Right lobe of liver (tissue), 4 donors: ENCODE data around the gene FOXP1.

Experiments used
- POLR2A ChIP-seq: fragments of 450-650 bp; IDR thresholded peaks from one replicate; pipeline ENCODE4 v1.6.1; 2017; ENCODE audit warnings: antibody characterized with exemption, mild to moderate bottlenecking
- TF ChIP-seq, protein P1 (sequence below), 4 donors: fragments of 200-600 bp in 3 of 4; fragments of 450-650 bp in 1 of 4; IDR thresholded peaks; one replicate each; pipeline versions ENCODE4 v1.5.1 to v1.8.0; 2016 to 2022; ENCODE audit warnings: antibody characterized with exemption in 4 of 4, mild to moderate bottlenecking in 2 of 4
- donor health status: DM: no; HTN: no; CAD: no.
- donor health status: DM: no; HTN: no; CAD: no.
- donor health status: DM: no; HTN: yes; CAD: no.

DNA sequence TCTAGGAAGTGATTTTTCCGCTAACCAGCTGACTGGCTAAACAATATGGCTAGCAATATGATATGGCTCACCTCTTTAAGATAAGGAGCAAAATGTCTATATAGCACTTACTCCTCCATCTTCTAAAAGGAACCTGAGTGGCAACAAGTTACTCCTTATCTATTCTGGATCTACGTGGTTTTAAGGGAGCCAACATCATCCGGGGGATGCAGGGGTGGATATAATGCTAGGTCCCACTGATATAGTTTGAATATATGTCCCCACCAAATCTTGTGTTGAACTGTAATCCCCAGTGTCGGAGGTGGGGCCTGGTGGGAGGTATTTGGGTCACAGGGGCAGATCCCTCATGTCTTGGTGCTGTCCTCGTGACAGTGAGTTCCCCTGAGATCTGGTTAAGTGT is 500.7 kb downstream of the FOXP1 start:
- no peak for TF ChIP-seq POLR2A
- TF ChIP-seq, protein P1, sequence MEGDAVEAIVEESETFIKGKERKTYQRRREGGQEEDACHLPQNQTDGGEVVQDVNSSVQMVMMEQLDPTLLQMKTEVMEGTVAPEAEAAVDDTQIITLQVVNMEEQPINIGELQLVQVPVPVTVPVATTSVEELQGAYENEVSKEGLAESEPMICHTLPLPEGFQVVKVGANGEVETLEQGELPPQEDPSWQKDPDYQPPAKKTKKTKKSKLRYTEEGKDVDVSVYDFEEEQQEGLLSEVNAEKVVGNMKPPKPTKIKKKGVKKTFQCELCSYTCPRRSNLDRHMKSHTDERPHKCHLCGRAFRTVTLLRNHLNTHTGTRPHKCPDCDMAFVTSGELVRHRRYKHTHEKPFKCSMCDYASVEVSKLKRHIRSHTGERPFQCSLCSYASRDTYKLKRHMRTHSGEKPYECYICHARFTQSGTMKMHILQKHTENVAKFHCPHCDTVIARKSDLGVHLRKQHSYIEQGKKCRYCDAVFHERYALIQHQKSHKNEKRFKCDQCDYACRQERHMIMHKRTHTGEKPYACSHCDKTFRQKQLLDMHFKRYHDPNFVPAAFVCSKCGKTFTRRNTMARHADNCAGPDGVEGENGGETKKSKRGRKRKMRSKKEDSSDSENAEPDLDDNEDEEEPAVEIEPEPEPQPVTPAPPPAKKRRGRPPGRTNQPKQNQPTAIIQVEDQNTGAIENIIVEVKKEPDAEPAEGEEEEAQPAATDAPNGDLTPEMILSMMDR (IDR thresholded peaks at IDR 0.05): no peak
